GM03348 (cell line): Measurements from ENCODE around the gene GRK7.

Experiments used
- DNase-seq: peaks from one replicate; pipeline ENCODE4 v3.0.0; 2012; ENCODE audit warnings: low spot score

GRK7 gene, protein sequence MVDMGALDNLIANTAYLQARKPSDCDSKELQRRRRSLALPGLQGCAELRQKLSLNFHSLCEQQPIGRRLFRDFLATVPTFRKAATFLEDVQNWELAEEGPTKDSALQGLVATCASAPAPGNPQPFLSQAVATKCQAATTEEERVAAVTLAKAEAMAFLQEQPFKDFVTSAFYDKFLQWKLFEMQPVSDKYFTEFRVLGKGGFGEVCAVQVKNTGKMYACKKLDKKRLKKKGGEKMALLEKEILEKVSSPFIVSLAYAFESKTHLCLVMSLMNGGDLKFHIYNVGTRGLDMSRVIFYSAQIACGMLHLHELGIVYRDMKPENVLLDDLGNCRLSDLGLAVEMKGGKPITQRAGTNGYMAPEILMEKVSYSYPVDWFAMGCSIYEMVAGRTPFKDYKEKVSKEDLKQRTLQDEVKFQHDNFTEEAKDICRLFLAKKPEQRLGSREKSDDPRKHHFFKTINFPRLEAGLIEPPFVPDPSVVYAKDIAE (N-terminal part only)

GRCh38 chr3:141763088-141763750, at the start of gene GRK7:
TSS of gene GRK7 (plus strand) at chr3:141763408. CDS start at chr3:141778285, 14,877 bp downstream.
- DNase-seq = no peak

- no peak for DNase-seq
These were observed 48.5 kb upstream of the GRK7 start for GRCh38 chr3:141714671-141715070.

DNA sequence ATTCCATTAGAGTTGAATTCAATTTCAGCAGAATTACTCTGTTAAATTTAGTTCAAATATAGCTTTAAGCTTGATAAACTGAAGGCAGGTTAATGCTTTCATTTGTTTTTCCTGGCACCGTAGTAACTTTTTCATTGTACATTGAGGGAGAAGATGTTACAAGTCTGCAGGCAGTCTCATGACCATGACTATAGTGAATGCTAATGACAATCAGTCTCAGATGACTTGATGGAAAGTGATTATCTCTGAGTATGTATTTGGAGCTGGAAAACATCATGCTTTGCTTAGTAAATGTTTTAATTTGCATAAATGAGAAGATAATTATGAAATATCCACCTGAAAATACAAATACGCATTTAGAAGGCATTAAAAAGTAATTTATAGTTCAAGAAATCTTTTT, 41.1 kb upstream of the GRK7 start:
- no peak for DNase-seq

- no peak for DNase-seq
These were observed 40.6 kb upstream of the GRK7 start for GRCh38 chr3:141722648-141723047.

- DNase-seq = no peak
These were observed 40.0 kb upstream of the GRK7 start for GRCh38 chr3:141723255-141723654.

DNA sequence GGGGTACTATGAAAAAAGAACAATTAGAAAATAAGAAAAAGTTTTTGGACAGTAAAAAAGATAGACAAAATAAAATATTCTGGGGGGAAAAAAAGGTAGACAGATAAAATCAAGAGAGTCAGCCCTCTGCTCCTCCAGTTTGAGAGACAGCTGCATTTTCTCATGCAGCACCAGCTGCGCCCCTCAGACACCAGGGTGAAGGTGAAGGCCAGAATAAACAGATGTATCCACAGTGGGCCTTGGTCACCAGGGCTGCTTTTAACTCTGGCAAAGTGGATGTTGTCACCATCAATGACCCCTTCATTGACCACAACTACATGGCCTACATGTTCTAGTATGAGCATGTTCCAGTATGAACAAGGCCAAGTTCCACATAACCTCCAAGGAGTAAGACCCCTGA, 39.0 kb upstream of the GRK7 start:
- DNase-seq = no peak

DNA sequence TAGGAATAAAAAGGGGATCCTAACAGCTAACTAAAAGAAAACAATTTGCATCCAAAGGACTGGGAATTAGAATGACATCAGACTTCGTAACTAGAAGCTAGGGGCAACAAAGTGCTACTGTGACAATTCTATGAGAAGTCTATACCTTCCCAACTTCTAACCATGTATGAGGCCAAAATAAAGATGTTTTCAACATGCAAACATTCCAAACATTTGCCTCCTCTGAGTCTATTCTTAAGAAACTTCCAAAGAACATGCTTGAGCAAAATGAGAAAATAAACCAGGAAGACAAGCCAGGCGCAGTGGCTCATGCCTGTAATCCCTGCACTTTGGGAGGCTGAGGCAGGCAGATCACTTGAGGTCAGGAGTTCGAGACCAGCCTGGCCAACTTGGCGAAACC, 38.2 kb upstream of the GRK7 start:
- no peak for DNase-seq

DNA sequence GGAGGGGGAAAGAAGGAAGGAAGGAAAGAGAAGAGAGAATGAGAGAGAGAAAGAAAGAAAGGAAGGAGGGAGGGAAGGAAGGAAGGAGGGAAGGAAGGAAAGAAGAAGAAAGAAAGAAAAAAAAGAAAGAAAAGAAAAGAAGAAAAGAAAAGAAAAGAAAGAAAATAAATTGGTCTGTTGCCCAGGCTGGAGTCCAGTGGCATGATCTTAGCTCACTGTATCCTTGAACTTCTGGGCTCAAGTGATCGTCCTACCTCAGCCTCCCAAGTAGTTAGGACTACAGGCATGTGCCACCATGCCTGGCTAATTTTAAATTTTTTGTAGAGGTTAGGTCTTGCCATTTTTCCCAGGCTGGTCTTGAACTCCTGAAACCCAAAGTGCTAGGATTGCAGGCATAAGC, 36.7 kb upstream of the GRK7 start:
- no peak for DNase-seq

- no peak for DNase-seq
These were observed 34.8 kb upstream of the GRK7 start for GRCh38 chr3:141728355-141728892.

- DNase-seq = no peak
These were observed 34.0 kb upstream of the GRK7 start for GRCh38 chr3:141729240-141729639.

GRCh38 chr3:141735176-141735575, 28.0 kb upstream of the GRK7 start:
- DNase-seq = no peak

DNA sequence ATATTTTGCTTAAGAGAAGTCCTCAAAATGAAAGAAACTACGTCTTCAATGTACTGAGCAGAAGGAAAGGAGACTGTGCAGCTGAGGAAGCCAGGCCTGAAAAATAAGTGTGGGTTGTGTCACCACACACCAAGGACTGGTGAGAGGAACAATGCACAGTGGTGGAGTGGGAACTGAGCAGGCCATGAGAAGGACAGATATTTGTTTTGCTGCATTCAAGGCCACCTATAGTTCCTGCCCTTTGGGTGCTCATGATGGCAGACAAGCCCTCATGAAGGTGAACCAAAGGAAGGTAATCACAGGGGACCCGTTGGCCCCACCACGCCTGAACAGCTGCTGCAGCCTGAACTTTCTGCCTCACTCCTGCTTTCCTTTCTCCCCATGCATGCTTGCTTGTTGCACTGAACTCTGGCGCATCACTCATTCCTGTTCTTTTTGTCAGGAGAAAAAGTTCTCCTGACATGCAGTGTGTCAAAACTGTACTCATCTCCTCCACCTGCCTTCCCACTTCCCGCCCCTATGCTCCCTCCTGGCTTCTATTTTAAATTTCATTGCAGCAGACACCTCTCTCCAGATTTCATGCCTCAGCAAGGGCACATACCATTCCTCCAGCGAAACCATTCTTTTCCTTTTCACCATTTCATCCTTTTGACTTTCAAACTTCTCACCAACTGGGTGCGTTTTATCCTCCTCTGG, 27.3 kb upstream of the GRK7 start:
- no peak for DNase-seq

GRCh38 chr3:141737093-141737492, 26.1 kb upstream of the GRK7 start:
- no peak for DNase-seq

DNA sequence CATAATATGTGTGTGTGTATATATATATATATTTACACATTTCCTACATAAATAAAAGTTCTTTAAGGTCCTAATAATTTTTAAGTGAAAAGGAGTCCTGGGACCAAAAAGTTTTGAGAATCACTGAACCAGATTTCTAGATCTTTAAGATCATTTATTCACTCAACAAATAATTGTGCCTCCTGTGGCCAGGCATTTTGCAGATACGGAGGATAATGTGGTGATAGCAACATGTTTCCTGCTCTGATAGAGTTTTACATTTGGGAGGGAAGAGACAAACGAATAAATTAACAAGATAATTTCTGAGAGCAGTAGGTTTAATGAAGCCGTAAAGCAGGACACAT, 25.6 kb upstream of the GRK7 start:
- no peak for DNase-seq

DNA sequence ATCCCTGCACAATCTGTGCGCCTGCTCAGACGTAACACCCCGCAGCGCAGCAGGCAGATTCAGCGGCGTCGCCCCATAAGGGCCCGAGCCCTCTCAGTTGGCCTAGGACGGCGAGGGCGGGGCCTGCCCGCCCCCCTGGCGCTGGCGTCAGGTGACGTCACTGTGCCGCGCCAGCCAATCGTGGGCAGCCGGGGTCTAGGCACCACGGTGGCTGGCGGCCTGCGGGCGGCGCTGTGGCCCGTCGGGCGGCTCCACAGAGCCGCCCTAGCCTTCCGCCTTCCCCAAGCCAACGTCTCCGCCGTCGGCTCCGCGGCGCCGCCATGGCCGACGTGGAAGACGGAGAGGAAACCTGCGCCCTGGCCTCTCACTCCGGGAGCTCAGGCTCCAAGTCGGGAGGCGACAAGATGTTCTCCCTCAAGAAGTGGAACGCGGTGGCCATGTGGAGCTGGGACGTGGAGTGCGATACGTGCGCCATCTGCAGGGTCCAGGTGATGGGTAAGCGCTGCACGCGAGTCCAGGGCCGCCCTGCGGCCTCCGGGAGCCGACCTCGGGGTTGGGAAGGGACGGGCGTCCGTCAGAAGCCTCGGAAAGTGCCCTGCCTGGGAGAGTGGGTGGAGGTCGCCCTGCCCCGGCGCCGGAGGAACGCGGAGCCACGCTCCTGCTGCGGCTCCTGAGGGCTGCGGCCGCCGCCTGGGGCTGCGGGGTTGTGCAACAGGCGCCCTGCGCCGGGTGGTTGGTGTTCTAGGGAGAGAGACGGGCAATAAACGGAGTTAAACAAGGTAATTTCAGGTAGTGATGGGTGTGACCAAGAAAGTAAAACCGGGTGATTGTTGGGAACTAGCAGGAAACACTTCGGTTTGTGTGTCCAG, 25.0 kb upstream of the GRK7 start, which contains the start of gene RNF7:
TSS of gene RNF7 (plus strand) at position 277 of the 869 bp plus-strand sequence. CDS start at position 321, 44 bp downstream.
- DNase-seq = peak; percentile 99

DNA sequence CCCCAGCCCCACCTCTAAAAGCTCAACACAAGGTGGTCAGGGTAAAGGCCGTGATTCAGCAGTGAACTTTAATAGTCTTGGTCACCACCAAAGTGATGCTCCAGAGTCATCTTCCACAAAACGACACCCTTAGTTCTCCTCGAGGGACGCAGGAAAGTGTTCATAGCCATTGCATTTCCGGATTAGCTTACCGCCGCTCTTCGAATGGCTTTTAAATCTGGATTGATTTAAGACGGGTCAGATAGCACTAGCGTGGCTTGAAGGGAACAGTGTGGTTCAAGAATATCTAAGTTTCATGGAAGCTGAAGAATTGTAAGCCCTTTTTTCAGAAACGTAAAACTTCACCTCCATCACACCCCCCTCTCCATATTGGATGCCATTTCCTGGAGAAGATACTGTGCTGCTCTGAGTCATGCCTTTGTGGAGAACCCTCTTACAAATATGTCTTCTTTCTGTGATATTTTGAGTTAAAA, 24.3 kb upstream of the GRK7 start:
- peak; percentile 64 for DNase-seq

GRCh38 chr3:141739731-141740130, 23.5 kb upstream of the GRK7 start:
- no peak for DNase-seq

- no peak for DNase-seq
These were observed 22.9 kb upstream of the GRK7 start for GRCh38 chr3:141740349-141740748.

DNA sequence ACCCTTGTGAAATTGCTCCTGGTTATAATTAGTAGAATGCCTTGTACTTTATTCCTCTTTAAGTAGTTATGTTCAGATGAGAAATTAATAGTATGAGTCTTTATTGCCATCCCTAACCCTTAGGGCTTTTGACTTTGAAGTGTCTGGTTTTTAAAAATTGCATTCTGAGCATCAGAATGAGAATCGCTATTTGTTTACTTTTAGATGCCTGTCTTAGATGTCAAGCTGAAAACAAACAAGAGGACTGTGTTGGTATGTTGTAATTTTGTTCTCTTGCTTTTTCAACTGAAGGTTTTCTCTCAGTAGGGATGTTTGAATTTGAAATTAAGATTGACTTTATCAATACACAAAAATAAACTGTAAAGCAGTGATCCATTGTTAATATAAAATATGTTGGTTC, 19.9 kb upstream of the GRK7 start:
- DNase-seq = no peak

DNA sequence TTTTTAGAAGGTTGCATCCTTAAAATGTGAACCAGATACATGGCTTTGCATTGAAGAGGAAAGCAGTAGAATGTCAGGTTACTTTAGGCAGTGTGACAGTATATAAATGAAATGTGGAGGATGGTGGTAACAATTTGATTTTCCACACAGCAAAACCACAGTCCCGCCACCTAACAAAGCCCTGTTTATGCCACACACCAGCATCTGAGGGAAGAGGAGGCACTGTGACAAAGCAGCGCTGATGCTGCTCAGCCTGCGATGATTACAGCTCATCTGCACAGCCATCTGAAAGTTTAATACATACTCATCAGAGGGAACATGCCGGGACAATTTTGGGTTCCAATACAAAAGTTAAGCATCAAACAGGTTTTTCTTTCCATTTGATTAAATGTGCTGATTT, 16.2 kb upstream of the GRK7 start:
- DNase-seq = no peak

GRCh38 chr3:141753399-141753798, 9.8 kb upstream of the GRK7 start:
- DNase-seq = no peak
